KMS-11 (cell line): ENCODE measurements around the gene ANTKMT.
A peak's percentile ranks its signal among the peaks of the same experiment; 100 is the strongest.

Experiments used
- H2AFZ ChIP-seq: fragments of 200-600 bp; sonication (generic); 2 replicates; pipeline ENCODE4 v1.6.1; 2016; ENCODE audit warnings: antibody characterized with exemption, mixed run types, low read depth
- H3K27ac ChIP-seq: fragments of 200-600 bp; sonication (generic); 2 replicates; pipeline ENCODE4 v1.6.1; 2016; ENCODE audit warnings: mild to moderate bottlenecking, mixed run types
- H3K27me3 ChIP-seq: fragments of 200-600 bp; sonication (generic); 2 replicates; pipeline ENCODE4 v1.6.1; 2017; ENCODE audit warnings: mild to moderate bottlenecking, low read depth, mixed run types, moderate library complexity; ENCODE audit not compliant: insufficient read depth
- H3K36me3 ChIP-seq: fragments of 200-600 bp; sonication (generic); 2 replicates; pipeline ENCODE4 v1.6.1; 2017; ENCODE audit warnings: mild to moderate bottlenecking, mixed run types; ENCODE audit not compliant: insufficient read depth
- H3K4me1 ChIP-seq: fragments of 200-600 bp; sonication (generic); 2 replicates; pipeline ENCODE4 v1.6.1; 2016; ENCODE audit warnings: mild to moderate bottlenecking, low read depth, mixed run types; ENCODE audit not compliant: poor library complexity, severe bottlenecking
- H3K4me2 ChIP-seq: fragments of 200-600 bp; sonication (generic); 2 replicates; pipeline ENCODE4 v1.7.0; 2016; ENCODE audit warnings: mild to moderate bottlenecking, mixed run types
- H3K4me3 ChIP-seq: fragments of 200-600 bp; sonication (generic); IDR thresholded peaks from 2 replicates; pipeline ENCODE4 v1.6.1; 2017; ENCODE audit warnings: low read depth, low read length, mixed read lengths; ENCODE audit not compliant: insufficient read depth
- H3K79me2 ChIP-seq: fragments of 200-600 bp; sonication (generic); 2 replicates; pipeline ENCODE4 v1.6.1; 2016; ENCODE audit warnings: low read depth, mixed run types; ENCODE audit not compliant: insufficient read depth
- H3K9ac ChIP-seq: fragments of 200-600 bp; sonication (generic); 2 replicates; pipeline ENCODE4 v1.6.1; 2016; ENCODE audit warnings: mild to moderate bottlenecking, mixed run types
- H4K20me1 ChIP-seq: fragments of 200-600 bp; sonication (generic); 2 replicates; pipeline ENCODE4 v1.6.1; 2016; ENCODE audit warnings: mild to moderate bottlenecking, mixed run types; ENCODE audit not compliant: insufficient read depth
- TF ChIP-seq, protein P1 (sequence below): fragments of 200-600 bp; sonication (generic); conservative IDR thresholded peaks from 2 replicates; pipeline ENCODE4 v1.6.1; 2017; ENCODE audit warnings: low read depth, mild to moderate bottlenecking, antibody characterized with exemption, low read length, moderate library complexity, mixed read lengths

Gene ANTKMT

GRCh38 chr16:720990-721764 is at the start of gene ANTKMT:
TSS of gene ANTKMT (plus strand) at chr16:721146. CDS start at chr16:721275, 129 bp downstream.
- H3K79me2 ChIP-seq = no peaks in the 10 kb centered on the region
- no peaks in the 10 kb centered on the region for H4K20me1 ChIP-seq
- H3K4me2 ChIP-seq = peak within 1 kb of the TSS; percentile 81
- peaks cover 5% of the 10 kb centered on the region for H3K27me3 ChIP-seq
- peaks cover 53% of the 10 kb centered on the region for H3K4me1 ChIP-seq
- peak within 1 kb of the TSS; percentile 82 for H3K27ac ChIP-seq
- peak within 1 kb of the TSS; percentile 58 for H2AFZ ChIP-seq
- H3K4me3 ChIP-seq = no peak within 1 kb of the TSS
- TF ChIP-seq, protein P1, sequence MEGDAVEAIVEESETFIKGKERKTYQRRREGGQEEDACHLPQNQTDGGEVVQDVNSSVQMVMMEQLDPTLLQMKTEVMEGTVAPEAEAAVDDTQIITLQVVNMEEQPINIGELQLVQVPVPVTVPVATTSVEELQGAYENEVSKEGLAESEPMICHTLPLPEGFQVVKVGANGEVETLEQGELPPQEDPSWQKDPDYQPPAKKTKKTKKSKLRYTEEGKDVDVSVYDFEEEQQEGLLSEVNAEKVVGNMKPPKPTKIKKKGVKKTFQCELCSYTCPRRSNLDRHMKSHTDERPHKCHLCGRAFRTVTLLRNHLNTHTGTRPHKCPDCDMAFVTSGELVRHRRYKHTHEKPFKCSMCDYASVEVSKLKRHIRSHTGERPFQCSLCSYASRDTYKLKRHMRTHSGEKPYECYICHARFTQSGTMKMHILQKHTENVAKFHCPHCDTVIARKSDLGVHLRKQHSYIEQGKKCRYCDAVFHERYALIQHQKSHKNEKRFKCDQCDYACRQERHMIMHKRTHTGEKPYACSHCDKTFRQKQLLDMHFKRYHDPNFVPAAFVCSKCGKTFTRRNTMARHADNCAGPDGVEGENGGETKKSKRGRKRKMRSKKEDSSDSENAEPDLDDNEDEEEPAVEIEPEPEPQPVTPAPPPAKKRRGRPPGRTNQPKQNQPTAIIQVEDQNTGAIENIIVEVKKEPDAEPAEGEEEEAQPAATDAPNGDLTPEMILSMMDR = no peak
- H3K36me3 ChIP-seq = no peaks in the 10 kb centered on the region
- peak within 1 kb of the TSS; percentile 81 for H3K9ac ChIP-seq

- Histone ChIP-seq H3K27me3 (no peaks in the 10 kb centered on the region), H3K79me2 (peaks cover 19% of the 10 kb centered on the region), H3K4me3 (no peak overlapping the region), H3K27ac (no peak overlapping the region), H3K4me2 (no peak overlapping the region), H3K36me3 (peaks cover 3% of the 10 kb centered on the region; the same call in 1 of the 2 replicates), H3K4me1 (peaks cover 13% of the 10 kb centered on the region), H2AFZ (no peak overlapping the region), H3K9ac (no peak overlapping the region), H4K20me1 (no peaks in the 10 kb centered on the region)
- TF ChIP-seq, protein P1 = no peak
These were observed 49.4 kb upstream of the ANTKMT start for GRCh38 chr16:671353-672131.

DNA sequence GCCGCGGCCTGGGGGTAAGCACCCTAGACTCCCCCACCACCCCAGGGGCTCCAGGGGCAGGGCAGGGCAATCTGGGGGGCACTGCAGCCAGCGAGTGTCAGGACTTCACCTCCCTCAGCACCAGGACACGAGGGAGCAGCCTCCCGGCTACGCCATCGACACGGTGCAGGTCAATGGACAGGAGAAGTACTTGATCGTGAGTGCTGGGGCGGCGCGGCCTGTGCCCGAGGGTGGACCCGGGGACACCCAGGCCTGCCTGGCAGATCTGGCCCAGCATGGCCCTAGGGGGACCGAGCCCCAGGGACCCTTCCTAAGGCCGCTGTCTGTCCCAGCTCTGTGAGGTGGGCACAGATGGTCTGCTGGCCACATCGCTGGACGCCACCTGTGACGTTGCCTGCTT is 48.6 kb upstream of the ANTKMT start:
- Histone ChIP-seq H4K20me1 (no peaks in the 10 kb centered on the region), H3K4me3 (no peak overlapping the region), H3K27me3 (no peaks in the 10 kb centered on the region), H3K27ac (no peak overlapping the region), H3K9ac (no peak overlapping the region), H3K4me1 (peaks cover 12% of the 10 kb centered on the region), H2AFZ (no peak overlapping the region), H3K79me2 (peaks cover 19% of the 10 kb centered on the region), H3K4me2 (no peak overlapping the region), H3K36me3 (peaks cover 3% of the 10 kb centered on the region; the same call in 1 of the 2 replicates)
- TF ChIP-seq, protein P1 = no peak

- no peaks in the 10 kb centered on the region for H3K27me3 ChIP-seq
- H3K4me1 ChIP-seq = peaks cover 8% of the 10 kb centered on the region
- H4K20me1 ChIP-seq = no peaks in the 10 kb centered on the region
- H3K36me3 ChIP-seq = peaks cover 3% of the 10 kb centered on the region; the same call in 1 of the 2 replicates
- H3K9ac ChIP-seq = no peak overlapping the region
- H2AFZ ChIP-seq = no peak overlapping the region
- TF ChIP-seq, protein P1 = no peak
- no peak overlapping the region for H3K4me2 ChIP-seq
- H3K4me3 ChIP-seq = no peak overlapping the region
- no peak overlapping the region for H3K27ac ChIP-seq
- peaks cover 19% of the 10 kb centered on the region for H3K79me2 ChIP-seq
These were observed 48.1 kb upstream of the ANTKMT start for GRCh38 chr16:672851-673250.
